ENCODE data around the gene NEUROG2. TPM values are rescaled to one million over a fixed set of nuclear protein-coding genes. Genes with fewer than 3 reads are reported as not detected.
"Not testable (repeated sequence)": the region's sequence is repeated elsewhere in the genome, so short reads cannot be mapped to it uniquely, and the experiment has no call there.

The NEUROG2 gene
- total RNA-seq, 1 experiment from 2014 or later: not detected

- no peak for DNase-seq (ENCODE audit: low spot score)
These were observed 23.7 kb downstream of the NEUROG2 start for GRCh38 chr4:112492321-112492720.

DNA sequence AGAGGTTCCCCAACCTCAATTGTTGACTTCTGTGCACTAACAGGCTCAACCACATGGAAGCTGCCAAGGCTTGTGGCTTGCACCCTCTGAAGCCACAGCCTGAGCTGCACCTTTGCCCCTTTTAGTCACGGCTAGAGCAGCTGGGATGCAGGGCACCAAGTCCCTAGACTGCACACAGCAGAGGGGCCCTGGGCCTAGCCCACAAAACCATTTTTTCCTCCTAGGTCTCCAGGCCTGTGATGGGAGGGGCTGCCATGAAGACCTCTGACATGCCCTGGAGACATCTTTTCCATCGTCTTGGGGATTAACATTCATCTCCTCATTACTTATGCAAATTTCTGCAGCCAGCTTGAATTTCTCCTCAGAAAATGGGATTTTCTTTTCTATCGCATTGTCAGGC is 25.2 kb downstream of the NEUROG2 start:
- DNase-seq (ENCODE audit: low spot score): not testable (repeated sequence)

- no peak for DNase-seq (ENCODE audit: low spot score)
These were observed 30.1 kb downstream of the NEUROG2 start for GRCh38 chr4:112485930-112486329.

DNA sequence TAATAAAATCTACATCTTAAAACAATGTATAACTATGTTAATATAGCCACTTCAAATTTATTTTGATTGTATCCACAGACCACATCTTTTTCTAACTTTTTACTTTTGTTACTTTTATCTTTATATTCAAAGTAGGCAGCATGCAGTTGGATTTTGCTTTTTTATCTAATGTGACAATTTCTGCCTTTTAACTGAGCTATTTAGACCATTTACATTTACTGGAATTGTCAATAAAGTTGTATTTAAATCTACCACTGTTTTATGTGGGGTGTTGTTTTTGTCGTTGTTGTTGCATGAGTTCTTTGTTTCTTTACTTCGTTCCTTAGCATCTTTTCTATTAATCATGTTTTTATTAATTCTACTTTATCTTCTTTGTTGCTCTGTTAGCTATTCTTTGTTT is 42.0 kb downstream of the NEUROG2 start:
- DNase-seq (ENCODE audit: low spot score): no peak

DNA sequence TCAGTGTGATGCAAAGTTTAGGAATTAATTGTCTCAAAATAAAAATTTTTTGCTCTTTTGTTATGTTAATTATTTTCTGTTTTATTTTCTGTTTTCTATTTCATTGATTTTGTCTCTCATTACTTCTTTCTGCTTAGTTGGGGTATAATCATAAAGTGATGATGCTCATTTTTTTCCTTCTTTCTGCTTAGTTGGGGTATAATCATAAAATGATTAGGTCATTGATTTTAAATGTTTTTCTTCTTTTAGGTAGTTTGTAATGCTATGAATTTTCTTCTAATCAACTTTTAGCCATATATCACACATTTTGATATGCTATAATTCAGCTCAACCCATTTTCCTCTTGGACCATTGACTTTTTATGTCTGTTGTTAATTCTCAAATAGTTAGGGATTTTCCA is 43.7 kb downstream of the NEUROG2 start:
- DNase-seq (ENCODE audit: low spot score): no peak

Other genes with a start within 250 kb of the NEUROG2 start
- 7.5 and 22.1 TPM in 2 replicates for gene TIFA, start 230.3 kb downstream of the NEUROG2 start, total RNA-seq (2014; rRNA removed; shearing (Covaris generic))
- 9.0 and 15.7 TPM in 2 replicates for gene ALPK1, start 218.8 kb downstream of the NEUROG2 start, total RNA-seq (2014; rRNA removed; shearing (Covaris generic))
- 7.1 and 10.4 TPM in 2 replicates for gene ZGRF1, start 120.7 kb upstream of the NEUROG2 start, total RNA-seq (2014; rRNA removed; shearing (Covaris generic))
- 22.9 and 24.1 TPM in 2 replicates for gene LARP7, start 121.0 kb upstream of the NEUROG2 start, total RNA-seq (2014; rRNA removed; shearing (Covaris generic))